ENCODE data around the gene CGB3. TPM values are rescaled to one million over a fixed set of nuclear protein-coding genes. Genes with fewer than 3 reads are reported as not detected.
A peak's percentile ranks its signal among the peaks of the same experiment; 100 is the strongest.

Gene CGB3
- total and polyA plus RNA-seq, 10 of the 15 experiments (the other 5 are each of a cell fraction or from before 2014, with no cell fraction given), result not detected

GRCh38 chr19:48975947-48976847 lies 47.9 kb downstream of the CGB3 start (continued):
- TF ChIP-seq IRF3 (IDR thresholded peaks at IDR 0.05) (no peak), RAD51 (IDR thresholded peaks at IDR 0.05) (no peak), JUND (IDR thresholded peaks at IDR 0.05; ENCODE audit: low read depth, low read length) (no peak), IKZF1 (conservative IDR thresholded peaks at IDR 0.05) (peak; percentile 93), CREM (IDR thresholded peaks at IDR 0.05; ENCODE audit: low read depth) (peak; percentile 97), CEBPB (IDR thresholded peaks at IDR 0.05; ENCODE audit: borderline replicate concordance in 1 of 2, low read depth in 2 of 2, low read length in 2 of 2) (no peak), SIX5 (IDR thresholded peaks at IDR 0.05; ENCODE audit: low read depth, low read length, severe bottlenecking) (peak; percentile 98), ZNF592 (IDR thresholded peaks at IDR 0.05) (no peak), ZBTB40 (IDR thresholded peaks at IDR 0.05; ENCODE audit: borderline replicate concordance) (peak; percentile 62; the same call in 1 of the 2 replicates), TARDBP (IDR thresholded peaks at IDR 0.05; ENCODE audit: borderline replicate concordance) (peak; percentile 87; the same call in 1 of the 2 replicates), NR2C1 (IDR thresholded peaks at IDR 0.05) (peak; percentile 58)
- TF ChIP-seq, protein P1, sequence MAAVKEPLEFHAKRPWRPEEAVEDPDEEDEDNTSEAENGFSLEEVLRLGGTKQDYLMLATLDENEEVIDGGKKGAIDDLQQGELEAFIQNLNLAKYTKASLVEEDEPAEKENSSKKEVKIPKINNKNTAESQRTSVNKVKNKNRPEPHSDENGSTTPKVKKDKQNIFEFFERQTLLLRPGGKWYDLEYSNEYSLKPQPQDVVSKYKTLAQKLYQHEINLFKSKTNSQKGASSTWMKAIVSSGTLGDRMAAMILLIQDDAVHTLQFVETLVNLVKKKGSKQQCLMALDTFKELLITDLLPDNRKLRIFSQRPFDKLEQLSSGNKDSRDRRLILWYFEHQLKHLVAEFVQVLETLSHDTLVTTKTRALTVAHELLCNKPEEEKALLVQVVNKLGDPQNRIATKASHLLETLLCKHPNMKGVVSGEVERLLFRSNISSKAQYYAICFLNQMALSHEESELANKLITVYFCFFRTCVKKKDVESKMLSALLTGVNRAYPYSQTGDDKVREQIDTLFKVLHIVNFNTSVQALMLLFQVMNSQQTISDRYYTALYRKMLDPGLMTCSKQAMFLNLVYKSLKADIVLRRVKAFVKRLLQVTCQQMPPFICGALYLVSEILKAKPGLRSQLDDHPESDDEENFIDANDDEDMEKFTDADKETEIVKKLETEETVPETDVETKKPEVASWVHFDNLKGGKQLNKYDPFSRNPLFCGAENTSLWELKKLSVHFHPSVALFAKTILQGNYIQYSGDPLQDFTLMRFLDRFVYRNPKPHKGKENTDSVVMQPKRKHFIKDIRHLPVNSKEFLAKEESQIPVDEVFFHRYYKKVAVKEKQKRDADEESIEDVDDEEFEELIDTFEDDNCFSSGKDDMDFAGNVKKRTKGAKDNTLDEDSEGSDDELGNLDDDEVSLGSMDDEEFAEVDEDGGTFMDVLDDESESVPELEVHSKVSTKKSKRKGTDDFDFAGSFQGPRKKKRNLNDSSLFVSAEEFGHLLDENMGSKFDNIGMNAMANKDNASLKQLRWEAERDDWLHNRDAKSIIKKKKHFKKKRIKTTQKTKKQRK (IDR thresholded peaks at IDR 0.05; ENCODE audit: low read depth, low read length), result no peak
- TF ChIP-seq, protein P2, sequence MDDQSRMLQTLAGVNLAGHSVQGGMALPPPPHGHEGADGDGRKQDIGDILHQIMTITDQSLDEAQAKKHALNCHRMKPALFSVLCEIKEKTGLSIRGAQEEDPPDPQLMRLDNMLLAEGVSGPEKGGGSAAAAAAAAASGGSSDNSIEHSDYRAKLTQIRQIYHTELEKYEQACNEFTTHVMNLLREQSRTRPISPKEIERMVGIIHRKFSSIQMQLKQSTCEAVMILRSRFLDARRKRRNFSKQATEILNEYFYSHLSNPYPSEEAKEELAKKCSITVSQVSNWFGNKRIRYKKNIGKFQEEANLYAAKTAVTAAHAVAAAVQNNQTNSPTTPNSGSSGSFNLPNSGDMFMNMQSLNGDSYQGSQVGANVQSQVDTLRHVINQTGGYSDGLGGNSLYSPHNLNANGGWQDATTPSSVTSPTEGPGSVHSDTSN (IDR thresholded peaks at IDR 0.05; ENCODE audit: insufficient replicate concordance, low read depth, low read length), result no peak

Data from GM12878 (cell line).